Uterus (tissue), 2 donors: ENCODE measurements around the gene CENPC.

Experiments
- CTCF ChIP-seq, 4 experiments: fragments of 200-600 bp in 2 of 4; fragments of 450-650 bp in 2 of 4; sonication (generic) in 2 of 4; IDR thresholded peaks; one replicate each; pipeline ENCODE4 v1.5.1; 2016 to 2019; ENCODE audit warnings: antibody characterized with exemption in 4 of 4, mild to moderate bottlenecking in 2 of 4, moderate library complexity in 1 of 4
- POLR2A ChIP-seq, 2 donors: fragments of 450-650 bp; IDR thresholded peaks; one replicate each; pipeline ENCODE4 v1.6.1; 2016; ENCODE audit warnings: antibody characterized with exemption in 2 of 2, mild to moderate bottlenecking in 1 of 2, moderate library complexity in 1 of 2

GRCh38 chr4:67558493-67558892, 13.2 kb upstream of the CENPC start, which contains the start of gene STAP1:
- TF ChIP-seq CTCF (IDR thresholded peaks at IDR 0.05) (no peak), POLR2A (IDR thresholded peaks at IDR 0.05) (no peak)
